Stimulated activated CD4-positive, alpha-beta T cell treated with anti-CD3 and anti-CD28 coated beads, Interleukin-1b, Interleukin-23, amount 100 ng/mL, for 48 hours (primary cell): Measurements from ENCODE around the gene SYT1.

Experiments
- DNase-seq: peaks from one replicate; pipeline ENCODE4 v3.0.0-alpha.2; 2020

SYT1 gene

GRCh38 chr12:79366374-79366773, 501.8 kb downstream of the SYT1 start:
- DNase-seq: no peak

- no peak for DNase-seq
These were observed 502.5 kb downstream of the SYT1 start for GRCh38 chr12:79367032-79367589.

GRCh38 chr12:79370021-79370420, 505.4 kb downstream of the SYT1 start:
- no peak for DNase-seq

- DNase-seq: no peak
These were observed 506.7 kb downstream of the SYT1 start for GRCh38 chr12:79371226-79371625.

- DNase-seq: peak; percentile 10
These were observed 509.4 kb downstream of the SYT1 start for GRCh38 chr12:79373896-79374499.

- DNase-seq: no peak
These were observed 510.0 kb downstream of the SYT1 start for GRCh38 chr12:79374545-79374944.

- DNase-seq: no peak
These were observed 510.5 kb downstream of the SYT1 start for GRCh38 chr12:79375050-79375449.

GRCh38 chr12:79378496-79378895, 513.9 kb downstream of the SYT1 start:
- no peak for DNase-seq

- no peak for DNase-seq
These were observed 515.8 kb downstream of the SYT1 start for GRCh38 chr12:79380402-79380801.

GRCh38 chr12:79381248-79382208, 517.0 kb downstream of the SYT1 start:
- DNase-seq: no peak

GRCh38 chr12:79384551-79384950, 520.0 kb downstream of the SYT1 start:
- no peak for DNase-seq

GRCh38 chr12:79388011-79388410, 523.4 kb downstream of the SYT1 start:
- no peak for DNase-seq

GRCh38 chr12:79393842-79394241, 529.3 kb downstream of the SYT1 start:
- DNase-seq: no peak

- no peak for DNase-seq
These were observed 533.0 kb downstream of the SYT1 start for GRCh38 chr12:79397609-79398008.

GRCh38 chr12:79400481-79400880, 535.9 kb downstream of the SYT1 start:
- no peak for DNase-seq

GRCh38 chr12:79402606-79403005, 538.0 kb downstream of the SYT1 start:
- DNase-seq: no peak

GRCh38 chr12:79406993-79407392, 542.4 kb downstream of the SYT1 start:
- no peak for DNase-seq

- DNase-seq: no peak
These were observed 543.4 kb downstream of the SYT1 start for GRCh38 chr12:79407671-79408622.

- DNase-seq: no peak
These were observed 544.1 kb downstream of the SYT1 start for GRCh38 chr12:79408689-79409088.

- DNase-seq: no peak
These were observed 545.0 kb downstream of the SYT1 start for GRCh38 chr12:79409562-79409961.

GRCh38 chr12:79411791-79412190, 547.2 kb downstream of the SYT1 start:
- no peak for DNase-seq

GRCh38 chr12:79413796-79414195, 549.2 kb downstream of the SYT1 start:
- no peak for DNase-seq

- DNase-seq: no peak
These were observed 549.7 kb downstream of the SYT1 start for GRCh38 chr12:79414252-79414651.
